ENCODE data around the gene NPLOC4.

NPLOC4 gene

GRCh38 chr17:81662002-81662401 lies 25.1 kb upstream of the NPLOC4 start:
- DNase-seq (ENCODE audit: low read depth) = no peak

- no peak for DNase-seq (ENCODE audit: low read depth)
Measured at GRCh38 chr17:81660441-81660840, 23.5 kb upstream of the NPLOC4 start.

GRCh38 chr17:81659038-81659437 lies 22.1 kb upstream of the NPLOC4 start:
- DNase-seq (ENCODE audit: low read depth) = no peak

- DNase-seq (ENCODE audit: low read depth) = no peak
Measured at GRCh38 chr17:81656835-81657234, 19.9 kb upstream of the NPLOC4 start.

- no peak for DNase-seq (ENCODE audit: low read depth)
Measured at GRCh38 chr17:81656118-81656743, 19.3 kb upstream of the NPLOC4 start, which contains the start of gene PDE6G. PDE6G (minus strand) TSS chr17:81656542; CDS start chr17:81653305, 3,237 bp downstream.

GRCh38 chr17:81655378-81656117 lies 18.6 kb upstream of the NPLOC4 start:
- no peak for DNase-seq (ENCODE audit: low read depth)

- DNase-seq (ENCODE audit: low read depth) = no peak
Measured at GRCh38 chr17:81652906-81653771, 16.2 kb upstream of the NPLOC4 start.

- DNase-seq (ENCODE audit: low read depth) = peak; percentile 27
Measured at GRCh38 chr17:81651692-81652091, 14.8 kb upstream of the NPLOC4 start.

GRCh38 chr17:81650951-81651350 lies 14.0 kb upstream of the NPLOC4 start:
- DNase-seq (ENCODE audit: low read depth) = no peak

- DNase-seq (ENCODE audit: low read depth) = no peak
Measured at GRCh38 chr17:81648707-81649085, 11.8 kb upstream of the NPLOC4 start.

- DNase-seq (ENCODE audit: low read depth) = no peak
Measured at GRCh38 chr17:81648013-81648706, 11.2 kb upstream of the NPLOC4 start.

GRCh38 chr17:81647640-81648012 lies 10.7 kb upstream of the NPLOC4 start:
- DNase-seq (ENCODE audit: low read depth) = no peak

GRCh38 chr17:81646869-81647600 lies 10.1 kb upstream of the NPLOC4 start:
- no peak for DNase-seq (ENCODE audit: low read depth)

GRCh38 chr17:81644976-81645952 lies 8.4 kb upstream of the NPLOC4 start:
- DNase-seq (ENCODE audit: low read depth) = no peak

- no peak for DNase-seq (ENCODE audit: low read depth)
Measured at GRCh38 chr17:81644496-81644895, 7.6 kb upstream of the NPLOC4 start.

- DNase-seq (ENCODE audit: low read depth) = peak; percentile 26
Measured at GRCh38 chr17:81641825-81642489, 5.0 kb upstream of the NPLOC4 start.

GRCh38 chr17:81640011-81640410 lies 3.1 kb upstream of the NPLOC4 start:
- no peak for DNase-seq (ENCODE audit: low read depth)

GRCh38 chr17:81638683-81639082 lies 1.8 kb upstream of the NPLOC4 start:
- no peak for DNase-seq (ENCODE audit: low read depth)

- peak; percentile 27 for DNase-seq (ENCODE audit: low read depth)
Measured at GRCh38 chr17:81635973-81636504, 873 bp downstream of the NPLOC4 start.
